GM10847 (cell line): ENCODE measurements around the gene GOLGA8T.
"Not testable (repeated sequence)": the region's sequence is repeated elsewhere in the genome, so short reads cannot be mapped to it uniquely, and the experiment has no call there.

Experiments
- POLR2A ChIP-seq: IDR thresholded peaks from 2 replicates; pipeline ENCODE4 v1.6.1; 2011; ENCODE audit not compliant: insufficient read length; ENCODE audit errors: extremely low read depth

The GOLGA8T gene

GRCh38 chr15:30134751-30135150 is at the start of gene GOLGA8T:
GOLGA8T (plus strand) TSS chr15:30135051; CDS start chr15:30135149, 98 bp downstream.
- TF ChIP-seq POLR2A: not testable (repeated sequence)
